GM21717 (cell line): ENCODE data around the gene KRT85.
"Not testable (repeated sequence)": the region's sequence is repeated elsewhere in the genome, so short reads cannot be mapped to it uniquely, and the experiment has no call there.

Experiments
- ATAC-seq: cut with Tn5 transposase; IDR thresholded peaks from one replicate; pipeline ENCODE4 v1.9.1; 2021; ENCODE audit warnings: mild to moderate bottlenecking, moderate library complexity; ENCODE audit not compliant: unreplicated experiment

KRT85 gene

GRCh38 chr12:52366738-52367485 lies at the start of gene KRT85:
TSS of gene KRT85 (minus strand) at chr12:52367481. CDS start at chr12:52367405, 76 bp downstream.
- no peak for ATAC-seq

- no peak for ATAC-seq
These were observed 49.5 kb upstream of the KRT85 start for GRCh38 chr12:52416795-52417194.

GRCh38 chr12:52415870-52416750 lies 48.8 kb upstream of the KRT85 start:
- ATAC-seq, result no peak

- no peak for ATAC-seq
These were observed 47.7 kb upstream of the KRT85 start for GRCh38 chr12:52414936-52415335.

GRCh38 chr12:52413782-52414345 lies 46.6 kb upstream of the KRT85 start:
- ATAC-seq, result no peak

GRCh38 chr12:52413202-52413601 lies 45.9 kb upstream of the KRT85 start:
- no peak for ATAC-seq

GRCh38 chr12:52411815-52412214 lies 44.5 kb upstream of the KRT85 start:
- ATAC-seq, result no peak

- not testable (repeated sequence) for ATAC-seq
These were observed 43.4 kb upstream of the KRT85 start for GRCh38 chr12:52410589-52411248.

- no peak for ATAC-seq
These were observed 40.6 kb upstream of the KRT85 start for GRCh38 chr12:52407918-52408317.

- ATAC-seq, result no peak
These were observed 38.7 kb upstream of the KRT85 start, which contains the start of gene KRT82 for GRCh38 chr12:52405922-52406385. TSS of gene KRT82 (minus strand) at chr12:52406335. CDS start at chr12:52406277, 58 bp downstream.

- ATAC-seq, result no peak
These were observed 37.7 kb upstream of the KRT85 start for GRCh38 chr12:52404951-52405350.

GRCh38 chr12:52403561-52403960 lies 36.3 kb upstream of the KRT85 start:
- no peak for ATAC-seq

GRCh38 chr12:52402873-52403540 lies 35.7 kb upstream of the KRT85 start:
- ATAC-seq, result no peak

GRCh38 chr12:52402377-52402776 lies 35.1 kb upstream of the KRT85 start:
- no peak for ATAC-seq

GRCh38 chr12:52401926-52402325 lies 34.6 kb upstream of the KRT85 start:
- no peak for ATAC-seq

- no peak for ATAC-seq
These were observed 34.2 kb upstream of the KRT85 start for GRCh38 chr12:52401526-52401925.

GRCh38 chr12:52400906-52401305 lies 33.6 kb upstream of the KRT85 start:
- no peak for ATAC-seq

GRCh38 chr12:52399756-52400155 lies 32.5 kb upstream of the KRT85 start:
- no peak for ATAC-seq

GRCh38 chr12:52398176-52398575 lies 30.9 kb upstream of the KRT85 start:
- no peak for ATAC-seq

- no peak for ATAC-seq
These were observed 29.4 kb upstream of the KRT85 start for GRCh38 chr12:52396656-52397055.
